Left ventricle myocardium inferior (tissue), 1 donor: ENCODE data around the gene HABP2. TPM values are rescaled to one million over a fixed set of nuclear protein-coding genes. Genes with fewer than 3 reads are reported as not detected.

ENCODE experiments used
- DNase-seq: peaks from one replicate; pipeline ENCODE4 v3.0.0-alpha.2; 2020
- H3K27ac ChIP-seq: fragments of 200-600 bp; replicated peaks from 2 replicates; pipeline ENCODE4 v1.8.0; 2021
- H3K27me3 ChIP-seq: fragments of 200-600 bp; 2 replicates; pipeline ENCODE4 v1.8.0; 2021; ENCODE audit warnings: low read depth
- H3K36me3 ChIP-seq: fragments of 200-600 bp; 2 replicates; pipeline ENCODE4 v1.8.0; 2021
- H3K4me1 ChIP-seq: fragments of 200-600 bp; 2 replicates; pipeline ENCODE4 v1.8.0; 2021
- H3K4me3 ChIP-seq: fragments of 200-600 bp; 2 replicates; pipeline ENCODE4 v1.8.0; 2021; ENCODE audit warnings: mild to moderate bottlenecking, moderate library complexity
- H3K9me3 ChIP-seq: fragments of 200-600 bp; replicated peaks from 2 replicates; pipeline ENCODE4 v1.8.0; 2021
- CTCF ChIP-seq: fragments of 200-600 bp; IDR thresholded peaks from 2 replicates; pipeline ENCODE4 v1.8.0; 2021; ENCODE audit warnings: antibody characterized with exemption, mild to moderate bottlenecking, borderline replicate concordance
- intact Hi-C: fragments of 100-400 bp; cut with micrococcal nuclease; formaldehyde crosslinking; loops from one replicate; pipeline ENCODE4 v1.11.0; 2022
- total RNA-seq: library from RNA; stranded (reverse); fragmentation: NEBNext Ultra II Directional; extraction: Animal tissue kit (Norgen Biotek cat#: 25700); gene quantifications from one replicate; pipeline ENCODE4 v1.2.1, GENCODE V29; 2021
- donor health status: DM: no; HTN: yes; CAD: no; lungs with severe emphysema.

HABP2 gene
- total RNA-seq, 1 donor from 2014 or later = not detected

- H3K27me3 ChIP-seq = peaks cover 38% of the 10 kb centered on the region
- intact Hi-C loops = no loop called here
- no peak for TF ChIP-seq CTCF
- no peak overlapping the region for H3K4me3 ChIP-seq
- peak overlapping the region; percentile 18 for H3K27ac ChIP-seq
- peaks cover 3% of the 10 kb centered on the region for H3K4me1 ChIP-seq
- DNase-seq = no peak
- H3K9me3 ChIP-seq = no peaks in the 10 kb centered on the region
- H3K36me3 ChIP-seq = no peaks in the 10 kb centered on the region
Measured at GRCh38 chr10:113522460-113522859, 30.4 kb upstream of the HABP2 start.

DNA sequence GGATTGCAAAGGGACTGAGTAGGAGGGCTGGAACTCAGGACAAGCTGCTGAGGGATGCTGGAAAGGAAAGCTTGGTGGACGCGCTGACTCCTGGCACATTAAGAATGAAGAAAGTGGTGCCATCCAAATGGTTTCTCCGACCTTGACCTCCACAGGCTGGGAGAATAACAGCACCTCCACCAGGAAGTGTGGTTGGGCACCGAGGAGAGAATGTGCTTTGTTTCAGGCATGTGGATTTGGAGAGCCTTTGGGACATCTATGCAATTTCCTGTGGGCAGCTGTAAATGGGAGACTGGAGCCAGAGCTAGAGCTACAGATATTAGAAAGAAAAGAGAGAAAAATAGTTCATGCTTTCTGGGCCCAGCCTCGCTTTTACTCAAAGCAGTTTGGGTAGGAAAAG, 29.8 kb upstream of the HABP2 start:
- no peak overlapping the region for H3K4me3 ChIP-seq
- H3K36me3 ChIP-seq = no peaks in the 10 kb centered on the region
- intact Hi-C loops = no loop called here
- peaks cover 3% of the 10 kb centered on the region for H3K4me1 ChIP-seq
- peaks cover 41% of the 10 kb centered on the region for H3K27me3 ChIP-seq
- H3K27ac ChIP-seq = peak overlapping the region; percentile 18
- H3K9me3 ChIP-seq = no peaks in the 10 kb centered on the region
- no peak for TF ChIP-seq CTCF
- no peak for DNase-seq

DNA sequence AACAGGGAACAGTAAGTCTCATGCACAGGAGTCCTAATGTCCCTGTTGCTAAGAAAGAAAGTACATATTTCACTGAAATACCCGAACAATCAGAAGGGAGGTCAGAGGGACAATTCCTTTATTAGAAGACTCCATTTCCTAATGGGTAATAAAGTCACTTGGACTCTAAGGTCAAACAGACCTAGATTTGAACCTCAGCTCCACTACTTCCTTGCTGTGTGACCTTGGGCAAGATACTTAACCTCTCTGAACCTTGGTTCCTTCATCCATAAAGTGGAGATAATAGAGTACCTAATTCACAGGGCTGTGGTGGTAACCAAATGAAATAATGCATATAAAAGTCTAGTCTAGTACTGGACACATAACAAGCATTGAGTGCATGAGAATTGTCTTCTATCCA, 29.2 kb upstream of the HABP2 start:
- no peak for TF ChIP-seq CTCF
- peaks cover 46% of the 10 kb centered on the region for H3K27me3 ChIP-seq
- DNase-seq = no peak
- no peaks in the 10 kb centered on the region for H3K9me3 ChIP-seq
- H3K4me3 ChIP-seq = no peak overlapping the region
- no peaks in the 10 kb centered on the region for H3K36me3 ChIP-seq
- no peak overlapping the region for H3K27ac ChIP-seq
- H3K4me1 ChIP-seq = peaks cover 3% of the 10 kb centered on the region
- intact Hi-C loops = no loop called here

- intact Hi-C loops = no loop called here
- H3K9me3 ChIP-seq = no peaks in the 10 kb centered on the region
- no peak for TF ChIP-seq CTCF
Measured at GRCh38 chr10:113524120-113524519, 28.7 kb upstream of the HABP2 start.

DNA sequence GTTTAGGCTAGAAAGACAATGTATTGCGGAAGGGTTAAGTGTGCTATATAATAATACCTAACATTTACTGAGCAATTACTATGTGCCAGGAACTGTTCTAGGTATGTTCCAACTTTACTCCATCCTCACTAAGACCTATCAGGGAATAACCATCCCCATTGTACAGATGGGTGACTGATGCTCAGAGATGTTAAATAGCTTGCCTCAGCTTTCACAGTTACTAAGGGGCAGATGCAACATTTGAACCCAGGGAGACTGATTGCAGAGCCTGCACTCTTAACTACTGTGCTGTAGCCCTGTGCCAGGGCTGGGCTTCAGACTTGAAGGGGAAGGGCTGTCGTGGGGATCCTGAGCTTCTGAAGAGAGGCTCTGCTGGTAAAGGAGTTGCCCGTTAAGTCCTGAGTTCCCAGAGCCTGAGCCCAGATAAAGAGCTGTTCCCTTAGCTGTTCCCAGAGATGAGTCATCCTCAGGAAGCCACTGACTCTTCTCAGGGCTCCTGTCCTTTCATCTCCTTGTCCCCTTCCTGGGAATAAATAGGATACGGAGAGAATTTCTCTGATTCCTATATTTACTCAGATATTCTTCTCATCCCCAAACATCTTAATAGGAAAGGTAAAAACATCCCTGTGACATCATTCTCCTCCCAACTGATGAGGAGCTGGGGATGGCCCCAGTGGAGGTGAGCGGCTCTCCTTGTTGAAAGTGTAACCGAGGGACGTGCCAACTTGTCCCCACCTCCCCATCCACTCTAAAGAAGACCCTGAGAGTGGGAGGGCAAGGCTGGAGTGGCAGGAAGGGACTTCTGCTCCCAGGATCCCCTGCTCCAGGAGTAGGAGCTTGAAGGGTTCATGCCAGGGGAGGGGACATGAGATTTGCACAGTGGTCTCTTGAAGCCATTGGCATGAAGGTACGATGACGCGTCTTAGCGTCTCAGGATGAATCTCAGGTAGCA, 28.0 kb upstream of the HABP2 start:
- Histone ChIP-seq H3K4me1 (peaks cover 3% of the 10 kb centered on the region), H3K36me3 (no peaks in the 10 kb centered on the region), H3K4me3 (no peak overlapping the region), H3K27me3 (peaks cover 58% of the 10 kb centered on the region), H3K9me3 (no peaks in the 10 kb centered on the region), H3K27ac (no peak overlapping the region)
- DNase-seq = no peak
- no peak for TF ChIP-seq CTCF
- intact Hi-C loops = no loop called here

More at GRCh38 chr10:113524120-113524519, 28.7 kb upstream of the HABP2 start:
- Histone ChIP-seq H3K4me1 (peaks cover 3% of the 10 kb centered on the region), H3K4me3 (no peak overlapping the region), H3K27ac (no peak overlapping the region), H3K27me3 (peaks cover 51% of the 10 kb centered on the region), H3K36me3 (no peaks in the 10 kb centered on the region)
- DNase-seq = no peak
